Fibroblast of villous mesenchyme (primary cell): ENCODE measurements around the gene CLDN9. TPM values are rescaled to one million over a fixed set of nuclear protein-coding genes. Genes with fewer than 3 reads are reported as not detected.
A peak's percentile ranks its signal among the peaks of the same experiment; 100 is the strongest.

Experiments
- DNase-seq: peaks from one replicate; pipeline ENCODE4 v3.0.0-alpha.2; 2010; ENCODE audit warnings: low read depth
- H3K4me3 ChIP-seq: 2 replicates; pipeline ENCODE4 v1.5.1; 2011; ENCODE audit warnings: low read depth, mild to moderate bottlenecking, low read length
- total RNA-seq: library from RNA; depleted of rRNA; stranded (reverse); fragments of >200 nt; gene quantifications from 2 replicates; pipeline ENCODE4 v1.2.3, GENCODE V29; 2012
- TF ChIP-seq, protein P1 (sequence below): IDR thresholded peaks from 2 replicates; pipeline ENCODE4 v1.5.1; 2012; ENCODE audit warnings: low read depth, mild to moderate bottlenecking, low read length; ENCODE audit not compliant: insufficient read depth

CLDN9 gene
- total RNA-seq, 1 donor, result not detected

DNA sequence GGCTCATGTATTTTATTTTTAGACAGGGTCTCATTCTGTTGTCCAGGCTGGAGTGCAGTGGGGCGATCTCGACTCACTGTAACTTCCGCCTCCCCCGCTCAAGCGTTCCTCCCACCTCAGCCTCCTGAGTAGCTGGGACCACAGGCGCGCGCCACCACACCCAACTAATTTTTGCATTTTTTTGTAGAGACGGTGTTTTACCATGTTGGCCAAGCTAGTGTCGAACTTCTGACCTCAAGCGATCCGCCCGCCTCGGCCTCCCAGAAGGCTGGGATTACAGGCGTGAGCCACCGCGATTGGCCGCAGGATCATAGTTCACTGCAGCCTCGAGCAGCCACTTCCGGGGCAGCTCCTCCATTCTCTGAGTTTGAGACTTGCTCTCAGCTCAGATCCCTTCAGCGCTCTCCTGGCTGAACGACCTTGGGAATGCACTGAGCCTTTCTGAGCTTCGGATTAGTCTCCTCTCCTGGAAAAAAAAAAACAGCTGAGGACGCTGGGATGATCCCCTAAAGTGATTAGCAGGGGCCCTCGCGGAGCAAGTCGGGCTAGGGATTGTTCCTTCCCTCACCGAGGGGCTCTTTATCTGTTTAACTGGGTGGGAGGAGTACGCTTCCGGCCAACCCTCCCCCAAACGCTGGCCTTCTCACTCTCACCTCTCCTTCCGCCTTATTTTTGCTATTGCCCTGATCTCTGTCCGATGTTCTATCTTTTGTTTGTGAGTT is 31.4 kb upstream of the CLDN9 start:
- H3K4me3 ChIP-seq, result peak overlapping the region; percentile 79
- TF ChIP-seq, protein P1, sequence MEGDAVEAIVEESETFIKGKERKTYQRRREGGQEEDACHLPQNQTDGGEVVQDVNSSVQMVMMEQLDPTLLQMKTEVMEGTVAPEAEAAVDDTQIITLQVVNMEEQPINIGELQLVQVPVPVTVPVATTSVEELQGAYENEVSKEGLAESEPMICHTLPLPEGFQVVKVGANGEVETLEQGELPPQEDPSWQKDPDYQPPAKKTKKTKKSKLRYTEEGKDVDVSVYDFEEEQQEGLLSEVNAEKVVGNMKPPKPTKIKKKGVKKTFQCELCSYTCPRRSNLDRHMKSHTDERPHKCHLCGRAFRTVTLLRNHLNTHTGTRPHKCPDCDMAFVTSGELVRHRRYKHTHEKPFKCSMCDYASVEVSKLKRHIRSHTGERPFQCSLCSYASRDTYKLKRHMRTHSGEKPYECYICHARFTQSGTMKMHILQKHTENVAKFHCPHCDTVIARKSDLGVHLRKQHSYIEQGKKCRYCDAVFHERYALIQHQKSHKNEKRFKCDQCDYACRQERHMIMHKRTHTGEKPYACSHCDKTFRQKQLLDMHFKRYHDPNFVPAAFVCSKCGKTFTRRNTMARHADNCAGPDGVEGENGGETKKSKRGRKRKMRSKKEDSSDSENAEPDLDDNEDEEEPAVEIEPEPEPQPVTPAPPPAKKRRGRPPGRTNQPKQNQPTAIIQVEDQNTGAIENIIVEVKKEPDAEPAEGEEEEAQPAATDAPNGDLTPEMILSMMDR, result no peak
- DNase-seq, result no peak

DNA sequence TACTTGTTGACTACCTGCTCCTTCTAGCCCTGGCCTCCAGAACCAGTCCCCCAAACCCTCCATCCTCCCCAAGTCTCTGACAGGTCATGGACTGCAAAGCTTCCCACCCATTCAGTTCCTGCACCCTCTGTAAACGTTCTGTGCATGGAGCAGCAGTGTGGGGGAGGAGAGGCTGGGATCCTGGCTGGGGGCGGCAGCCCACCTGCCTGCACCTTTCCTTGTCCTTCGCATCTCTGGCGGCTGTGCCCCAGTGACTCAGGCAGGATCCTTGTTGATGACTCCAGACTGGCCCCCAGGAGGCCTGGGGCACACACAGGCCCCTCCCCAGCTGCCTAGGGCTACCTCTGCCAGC is 30.8 kb upstream of the CLDN9 start:
- no peak overlapping the region for H3K4me3 ChIP-seq
- DNase-seq, result no peak
- TF ChIP-seq, protein P1, result no peak

DNA sequence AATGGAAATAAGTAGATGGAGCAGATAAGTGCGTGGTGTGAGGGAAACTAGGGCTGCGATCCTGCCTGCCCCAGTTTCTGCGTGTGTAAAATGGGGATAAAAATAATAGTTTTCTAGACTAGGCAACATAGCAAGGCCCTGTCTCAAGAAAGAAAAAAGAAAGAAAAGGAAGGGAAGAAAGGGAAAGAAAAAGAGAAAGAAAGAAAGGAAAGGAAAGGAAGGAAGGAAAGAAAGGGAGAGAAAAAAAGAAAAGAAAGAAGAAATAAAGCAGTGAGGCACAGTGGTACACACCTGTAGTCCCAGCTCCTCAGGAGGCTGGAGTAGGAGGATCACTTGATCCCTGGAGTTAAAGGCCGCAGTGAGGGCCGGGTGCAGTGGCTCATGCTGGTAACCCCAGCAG is 30.3 kb upstream of the CLDN9 start:
- no peak for DNase-seq
- TF ChIP-seq, protein P1, result no peak
- no peak overlapping the region for H3K4me3 ChIP-seq

DNA sequence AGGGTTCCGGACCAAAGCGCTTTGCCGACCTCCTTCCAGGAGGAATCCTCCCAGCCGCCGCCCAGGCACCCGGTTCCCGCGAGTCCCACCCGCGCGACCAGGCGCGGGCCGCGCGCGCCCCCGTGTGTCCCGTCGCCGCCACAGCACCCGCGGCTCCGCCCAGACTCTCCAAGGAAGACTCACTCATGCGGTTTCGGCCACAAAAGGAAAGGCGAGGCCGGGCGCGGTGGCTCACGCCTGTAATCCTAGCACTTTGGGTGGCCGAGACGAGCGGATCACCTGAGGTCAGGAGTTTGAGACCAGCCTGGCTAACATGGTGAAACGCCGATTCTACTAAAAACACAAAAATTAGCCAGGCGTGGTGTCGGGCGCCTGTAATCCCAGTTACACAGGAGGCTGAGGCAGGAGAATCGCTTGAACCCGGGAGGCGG is 29.0 kb upstream of the CLDN9 start:
- peak overlapping the region; percentile 37 for H3K4me3 ChIP-seq
- TF ChIP-seq, protein P1, result peak; percentile 81
- peak; percentile 73 for DNase-seq

DNA sequence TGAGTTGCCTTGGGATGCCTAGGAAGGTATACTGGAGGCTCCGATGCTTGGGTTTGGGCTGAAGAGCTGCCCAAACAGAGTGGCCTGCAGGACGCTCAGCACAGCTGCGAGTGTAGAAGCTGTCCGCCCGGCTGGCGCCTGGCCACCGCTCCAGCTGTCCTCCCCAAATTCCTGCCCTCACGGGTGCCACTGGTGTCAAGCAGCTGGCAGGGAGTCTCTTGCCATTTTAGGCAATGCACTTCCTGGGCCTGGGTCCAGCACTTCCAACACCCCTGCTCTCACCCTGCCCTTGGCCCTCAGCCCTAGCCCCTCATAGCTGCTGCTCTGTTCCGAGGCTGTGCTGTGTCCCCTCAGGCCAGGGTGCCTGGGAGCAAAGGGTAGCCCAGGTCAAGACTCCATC is 27.3 kb upstream of the CLDN9 start:
- DNase-seq, result no peak
- TF ChIP-seq, protein P1, result no peak
- H3K4me3 ChIP-seq, result no peak overlapping the region

DNA sequence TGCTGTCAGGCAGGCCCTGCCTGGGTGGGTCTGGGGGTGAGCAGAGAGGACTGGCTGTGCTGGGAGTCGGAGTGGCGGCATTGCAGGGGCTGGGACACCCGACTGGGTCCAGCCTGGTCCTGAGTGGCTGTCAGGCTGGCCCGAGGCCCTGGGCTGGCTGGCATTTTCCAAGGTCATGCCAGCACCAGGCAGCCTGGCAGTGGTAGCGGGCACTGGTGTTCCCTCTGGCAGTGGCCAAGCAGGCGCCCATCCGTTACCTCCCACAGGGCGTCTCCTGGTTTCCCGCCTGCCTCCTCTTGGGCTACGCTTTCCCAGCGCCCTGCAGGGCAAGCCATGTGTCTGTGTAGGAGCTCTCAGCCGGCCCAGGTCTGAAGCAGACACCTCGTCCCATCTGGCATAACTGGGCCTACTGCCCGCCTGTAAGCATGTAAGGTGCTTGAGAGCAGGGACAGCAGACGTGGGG is 26.8 kb upstream of the CLDN9 start:
- TF ChIP-seq, protein P1, result no peak
- H3K4me3 ChIP-seq, result no peak overlapping the region
- DNase-seq, result no peak

DNA sequence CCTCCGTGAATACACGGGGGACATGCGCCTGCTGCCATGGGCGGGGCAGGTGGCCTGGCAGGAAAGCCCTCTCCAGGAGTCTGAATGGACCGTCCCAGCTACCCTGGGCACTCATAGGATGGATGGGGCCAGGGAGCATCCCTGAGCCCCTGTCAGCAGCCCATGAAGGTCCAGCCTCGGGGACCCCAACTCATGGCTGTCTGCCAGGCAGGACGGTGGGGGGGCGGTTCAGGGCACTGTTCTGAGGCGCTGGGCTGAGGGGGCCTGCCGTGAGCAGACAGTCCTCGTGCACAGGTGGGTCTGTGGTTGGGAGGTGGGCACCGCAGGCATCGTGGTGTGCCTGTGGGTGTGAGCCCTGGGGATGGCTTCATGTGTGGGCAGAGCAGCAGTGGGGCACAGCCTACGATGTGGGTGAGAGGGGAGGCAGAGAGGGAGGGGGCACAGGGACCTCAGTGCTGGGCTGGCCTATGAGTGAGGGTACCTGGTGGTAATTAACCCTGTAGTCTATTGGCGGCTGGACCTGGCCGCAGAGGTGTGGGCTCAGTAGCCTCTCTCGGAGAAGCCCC is 26.0 kb upstream of the CLDN9 start:
- TF ChIP-seq, protein P1, result no peak
- no peak for DNase-seq

More for the DNA sequence above, 26.0 kb upstream of the CLDN9 start:
- no peak overlapping the region for H3K4me3 ChIP-seq
